KG1 (cell line): Measurements from ENCODE around the gene RNU1-2.
"Not testable (repeated sequence)": the region's sequence is repeated elsewhere in the genome, so short reads cannot be mapped to it uniquely, and the experiment has no call there.

Experiments used
- DNase-seq: peaks from one replicate; lab custom pipeline; 2025; lab: John Stamatoyannopoulos, UW

Gene RNU1-2

DNA sequence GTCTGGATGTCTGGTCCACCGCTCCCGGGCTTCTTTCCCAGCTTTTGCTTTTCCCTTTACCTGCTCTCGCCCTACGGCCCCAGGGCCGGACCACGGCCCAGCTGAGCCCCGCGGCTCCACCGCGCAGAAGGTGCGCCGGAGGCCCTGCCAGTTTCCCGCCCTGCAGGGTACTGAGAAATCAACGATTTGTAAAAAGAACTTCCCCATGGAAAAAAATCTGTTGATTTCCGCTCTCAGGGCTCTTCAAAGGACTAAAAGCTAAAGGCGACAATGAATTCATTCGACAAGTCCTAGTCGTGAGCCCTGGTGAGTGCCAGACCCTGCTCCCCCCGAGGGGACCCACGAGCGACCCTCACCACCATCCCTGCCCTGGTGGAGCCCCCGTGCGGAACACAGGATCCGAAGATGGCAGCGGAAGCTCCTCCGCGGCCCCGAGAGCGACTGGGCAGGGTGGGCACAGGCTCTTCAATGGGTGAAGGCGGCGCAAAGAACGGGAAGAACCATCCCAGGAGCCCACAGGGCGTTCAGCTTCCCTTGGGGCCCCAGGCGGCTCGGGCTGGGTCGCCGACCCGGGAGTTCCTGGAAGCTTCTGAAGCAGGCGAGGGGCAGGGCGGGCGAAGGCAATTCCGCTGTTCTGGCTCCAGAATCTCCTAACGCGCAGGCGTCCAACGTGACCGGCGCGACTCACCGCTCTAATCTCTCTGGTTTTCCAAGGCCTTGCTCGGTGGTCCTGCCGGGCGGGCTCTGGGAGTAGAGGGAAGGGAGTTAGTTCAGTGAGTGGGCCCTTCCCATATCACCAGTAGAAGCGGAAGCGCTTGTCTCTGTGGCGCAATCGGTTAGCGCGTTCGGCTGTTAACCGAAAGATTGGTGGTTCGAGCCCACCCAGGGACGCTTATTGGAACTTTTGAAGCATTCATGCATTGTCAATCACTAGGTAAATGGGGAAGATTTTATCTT, 6.6 kb upstream of the RNU1-2 start:
- no peak for DNase-seq

DNA sequence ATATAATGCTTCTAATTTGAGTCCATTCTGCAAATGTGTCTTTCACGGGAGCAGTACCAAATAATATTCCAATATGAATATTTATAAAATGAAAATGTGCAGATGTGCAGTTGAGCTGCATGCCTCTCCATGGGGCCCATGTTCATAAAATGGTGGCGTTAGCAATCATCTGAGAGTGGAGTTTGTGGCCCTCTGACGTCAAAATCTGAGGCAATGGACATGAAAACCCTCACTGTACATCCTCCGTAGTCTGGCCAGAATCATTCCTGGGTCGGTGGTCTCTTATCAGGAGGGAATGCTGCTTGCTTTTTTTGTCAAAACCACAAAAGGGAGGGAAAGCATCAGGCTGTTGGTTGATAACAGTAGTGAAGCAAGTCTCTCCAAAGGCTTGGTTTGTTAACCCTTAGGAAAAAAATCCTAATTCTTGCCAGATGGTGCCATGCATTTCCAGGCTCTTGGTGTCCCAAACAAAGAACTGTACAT, 5.2 kb upstream of the RNU1-2 start:
- DNase-seq, result not testable (repeated sequence)

DNA sequence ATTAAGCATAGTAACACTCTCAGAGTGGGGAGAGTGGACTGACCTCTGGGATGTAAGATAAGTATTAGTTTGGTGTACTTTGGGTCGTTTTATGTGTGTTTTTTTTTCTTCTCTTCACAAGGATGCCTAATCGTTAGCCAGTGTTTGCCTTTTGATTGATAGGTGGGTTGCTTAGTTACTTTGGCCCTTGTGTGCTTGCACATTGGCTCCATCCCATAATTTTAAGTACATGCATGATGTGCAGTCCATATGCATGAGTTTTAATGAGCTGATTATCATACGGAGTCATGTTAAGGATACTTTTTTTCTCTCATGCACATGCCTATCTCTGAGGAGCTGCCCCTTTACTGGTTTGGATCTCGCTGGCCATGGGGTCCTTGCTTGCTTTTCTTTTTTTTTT, 4.7 kb upstream of the RNU1-2 start:
- not testable (repeated sequence) for DNase-seq

DNA sequence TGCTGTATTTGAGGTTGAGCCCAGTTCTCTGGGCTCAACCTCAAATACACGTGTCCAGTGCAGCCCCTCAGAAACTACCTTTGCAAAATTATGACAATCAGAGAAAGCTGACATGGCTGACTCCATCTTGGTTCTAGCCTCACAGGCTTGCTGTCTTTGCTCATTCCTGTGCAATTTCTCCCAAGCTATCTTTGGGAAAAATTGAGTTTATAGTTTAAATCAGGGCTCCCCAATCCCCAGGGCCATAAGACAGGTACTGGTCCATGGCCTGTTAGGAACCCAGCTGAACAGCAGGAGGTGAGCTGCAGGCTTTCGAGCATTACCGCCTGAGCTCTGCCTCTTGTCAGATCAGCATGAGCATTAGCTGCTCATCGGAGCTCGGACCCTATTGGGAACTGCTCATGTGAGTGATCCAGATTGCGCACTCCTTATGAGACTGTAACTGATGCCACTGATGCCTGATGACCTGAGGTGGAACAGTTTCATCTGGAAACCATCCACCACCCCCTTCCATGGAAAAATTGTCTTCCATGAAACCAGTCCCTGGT, 2.7 kb upstream of the RNU1-2 start:
- not testable (repeated sequence) for DNase-seq

DNA sequence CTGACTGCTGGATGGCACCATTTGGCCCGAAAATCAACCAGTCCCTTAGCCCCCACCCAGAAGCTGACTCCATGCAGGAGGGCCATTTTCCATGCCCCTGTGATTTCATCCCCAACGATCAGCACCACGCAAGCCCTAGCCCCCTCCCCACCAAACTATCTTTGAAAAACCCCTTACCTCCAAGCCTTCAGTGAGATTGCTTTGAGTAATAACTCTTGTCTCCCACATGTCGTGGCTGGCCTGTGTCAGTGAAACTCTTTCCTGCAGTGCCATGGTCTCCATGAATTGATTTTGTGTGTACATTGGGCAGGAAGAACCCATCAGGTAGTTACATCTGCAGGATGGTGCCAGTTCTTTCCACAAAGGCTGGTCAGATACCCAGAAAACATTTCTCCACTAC, 2.0 kb upstream of the RNU1-2 start:
- DNase-seq, result not testable (repeated sequence)

DNA sequence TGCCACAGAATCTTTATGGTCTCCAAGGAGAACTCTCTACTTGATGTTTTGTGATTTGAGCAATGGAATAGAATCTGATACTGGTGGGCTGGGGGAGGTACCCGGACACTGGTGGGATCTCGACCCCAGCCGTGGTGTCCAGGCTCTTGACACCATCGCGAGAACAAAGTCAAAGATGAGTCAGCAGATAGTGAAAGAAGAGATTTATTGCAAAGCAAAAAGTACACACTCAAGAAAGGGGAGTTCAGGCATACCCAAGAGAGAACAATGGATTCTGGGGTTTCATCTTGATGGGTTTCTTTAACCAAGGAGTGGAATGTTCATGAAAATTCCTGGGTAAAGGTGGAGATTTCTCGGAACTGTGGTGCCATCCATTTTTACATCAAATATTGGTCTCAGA, 1.4 kb upstream of the RNU1-2 start:
- not testable (repeated sequence) for DNase-seq

DNA sequence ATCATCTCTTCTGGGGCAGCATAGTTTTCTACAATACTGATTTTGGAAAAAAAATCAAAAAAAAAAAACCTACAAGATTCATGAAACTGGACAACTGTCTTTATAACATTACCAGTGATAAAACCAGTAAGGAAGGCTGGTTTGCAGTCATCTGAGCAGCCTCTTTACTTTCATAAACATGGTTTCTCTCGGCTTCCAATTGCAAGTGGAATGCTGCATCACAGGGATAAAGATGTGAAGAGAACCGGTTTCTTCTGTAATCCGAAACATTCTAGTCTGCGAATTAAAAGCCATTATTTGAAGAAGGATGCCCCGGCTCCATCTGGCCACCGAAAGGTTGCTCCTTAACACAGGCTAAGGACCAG, 565 bp upstream of the RNU1-2 start:
- not testable (repeated sequence) for DNase-seq

DNA sequence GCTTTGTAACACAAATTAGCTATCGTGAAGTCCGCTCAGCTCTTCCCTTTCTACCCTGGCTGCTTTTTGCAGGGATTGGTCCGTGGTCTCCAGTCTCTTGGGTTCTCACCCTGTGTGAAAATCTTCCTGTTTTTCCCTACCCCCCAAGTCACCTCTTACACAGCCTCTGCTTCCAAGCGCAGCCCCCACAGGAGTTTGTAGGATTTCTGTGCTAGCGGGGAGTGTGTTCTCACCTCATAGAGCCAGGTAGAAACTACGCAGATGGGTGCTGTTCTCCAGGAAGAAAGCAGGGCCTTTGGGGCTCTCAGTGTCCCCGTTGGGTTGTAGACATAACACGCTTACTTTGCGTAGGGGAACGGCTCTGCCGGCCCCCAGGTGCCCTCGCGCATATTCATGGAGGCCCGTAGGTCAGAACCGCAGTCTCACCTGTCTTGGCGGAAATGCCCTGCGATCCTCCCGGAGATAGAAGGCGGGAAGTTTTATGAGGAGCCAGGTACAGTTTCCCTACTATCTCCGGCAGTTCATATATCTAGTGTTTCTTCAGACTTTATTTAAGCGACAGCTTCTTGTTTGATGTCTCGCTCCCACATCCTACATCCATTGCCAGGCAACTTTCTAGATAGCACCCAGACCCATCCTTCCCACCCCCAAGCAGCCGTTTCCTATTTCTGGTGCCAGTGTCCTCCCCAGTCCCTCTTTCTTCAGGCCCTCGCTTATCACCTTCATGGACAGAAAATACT, 706 bp downstream of the RNU1-2 start:
- not testable (repeated sequence) for DNase-seq

DNA sequence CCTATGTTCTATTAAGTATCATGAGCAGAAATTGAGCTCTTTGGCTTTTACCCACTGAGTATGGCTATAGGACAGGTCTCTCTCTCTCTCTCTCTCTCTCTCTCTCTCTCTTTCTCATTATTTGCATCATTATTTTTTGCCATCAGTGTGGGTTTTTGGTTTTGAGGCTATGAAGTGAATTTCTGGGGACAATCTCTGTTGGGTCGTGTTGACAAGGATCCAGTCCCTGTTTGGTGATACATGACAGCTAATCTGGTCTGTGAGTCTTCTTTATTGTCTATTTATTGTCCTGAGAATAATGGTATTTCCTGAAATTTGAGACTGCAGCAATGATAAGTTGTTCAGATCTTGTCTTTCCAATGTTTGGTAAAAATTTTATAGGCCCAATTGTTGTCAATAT, 1.9 kb downstream of the RNU1-2 start:
- DNase-seq, result not testable (repeated sequence)

DNA sequence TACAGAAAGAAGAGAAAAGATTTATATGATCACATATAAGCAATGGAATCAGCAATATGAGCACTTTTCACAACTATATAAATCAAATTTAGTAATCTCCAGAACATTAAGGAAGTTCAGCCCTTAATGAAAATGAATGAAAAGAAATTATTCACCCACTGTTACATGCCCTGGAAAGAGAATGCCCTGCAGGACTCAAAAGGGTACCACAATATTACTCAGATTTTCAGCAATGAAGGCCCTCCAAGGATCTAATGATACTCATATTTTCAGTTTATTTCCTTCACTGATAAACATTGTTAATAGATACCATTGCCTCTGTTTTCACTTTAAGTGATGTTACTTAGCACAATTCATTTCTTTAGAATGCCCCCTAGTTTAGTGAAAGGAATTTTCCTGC, 2.5 kb downstream of the RNU1-2 start:
- DNase-seq, result not testable (repeated sequence)

DNA sequence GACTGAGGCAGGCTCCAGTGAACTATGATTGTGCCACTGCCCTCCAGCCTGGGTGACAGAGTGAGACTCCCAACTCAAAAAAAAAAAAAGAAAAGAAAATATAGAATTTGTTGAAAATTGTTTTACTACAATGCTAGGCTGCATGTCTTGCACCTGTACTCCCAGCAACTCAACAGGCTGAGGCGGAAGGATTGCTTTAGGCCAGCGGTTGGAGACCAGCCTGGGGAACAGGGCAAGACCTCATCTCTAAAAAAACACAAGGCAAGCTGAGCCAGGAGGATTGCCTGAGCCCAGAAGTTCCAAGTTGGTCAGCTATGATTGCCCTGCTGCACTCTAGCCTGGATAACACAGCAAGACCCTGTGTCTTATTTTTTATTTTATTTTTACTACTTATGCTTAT, 3.2 kb downstream of the RNU1-2 start:
- not testable (repeated sequence) for DNase-seq

DNA sequence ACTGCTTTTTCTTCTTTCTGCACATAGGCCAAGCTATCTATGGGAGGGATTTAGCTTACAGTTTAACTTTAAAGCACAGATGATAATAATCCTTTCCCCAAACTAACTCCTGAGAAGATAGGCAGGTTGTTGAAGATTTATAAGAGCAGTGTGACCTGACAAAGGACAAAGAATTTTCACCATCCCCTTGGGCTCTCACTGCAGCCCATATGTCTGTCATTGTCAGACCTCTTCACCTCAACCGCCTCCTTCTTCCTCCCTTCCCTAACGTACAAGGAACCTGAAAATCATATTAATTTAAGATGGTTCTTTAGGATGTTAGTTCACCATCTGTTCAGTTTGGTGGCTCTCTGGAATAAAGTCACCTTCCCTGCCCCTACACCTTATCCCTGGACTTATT, 5.0 kb downstream of the RNU1-2 start:
- DNase-seq, result no peak

DNA sequence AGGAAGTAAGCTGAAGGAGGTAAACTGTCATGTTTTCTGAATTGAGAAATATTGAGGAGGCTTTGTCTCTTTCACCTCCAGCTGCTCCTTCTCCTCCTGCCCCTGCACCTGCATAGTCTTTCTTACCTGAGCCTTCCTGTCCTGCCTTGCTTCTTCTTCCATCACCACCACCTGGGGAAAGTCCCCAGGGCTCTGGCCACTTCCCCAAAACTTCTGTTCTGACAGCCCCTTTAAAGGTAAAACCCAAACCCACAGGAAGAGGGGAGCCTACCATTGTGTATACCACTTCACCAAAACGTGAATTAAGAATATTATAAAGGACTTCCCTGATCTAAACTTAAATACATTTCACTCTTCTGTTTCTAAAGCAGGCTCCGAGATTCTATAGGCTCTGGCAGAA, 5.6 kb downstream of the RNU1-2 start:
- DNase-seq, result not testable (repeated sequence)

DNA sequence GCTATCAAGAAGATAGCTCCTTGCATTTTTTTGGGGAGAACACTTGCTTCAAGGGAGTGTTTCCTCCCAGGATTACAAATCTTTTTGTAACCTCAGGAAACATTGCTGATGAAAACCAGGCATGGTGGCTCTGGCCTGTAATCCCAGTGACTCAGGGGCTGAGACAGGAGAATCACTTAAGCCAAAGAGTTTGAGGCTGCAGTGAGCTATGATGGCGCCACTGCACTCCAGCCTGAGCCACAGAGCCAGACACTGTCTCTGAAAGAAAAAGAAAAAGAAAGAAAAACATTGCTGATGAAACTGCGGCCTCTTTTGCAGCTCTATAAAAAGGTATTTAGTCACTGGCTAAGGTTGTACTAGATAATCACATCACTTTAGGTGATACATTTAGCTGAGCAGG, 7.3 kb downstream of the RNU1-2 start:
- no peak for DNase-seq

DNA sequence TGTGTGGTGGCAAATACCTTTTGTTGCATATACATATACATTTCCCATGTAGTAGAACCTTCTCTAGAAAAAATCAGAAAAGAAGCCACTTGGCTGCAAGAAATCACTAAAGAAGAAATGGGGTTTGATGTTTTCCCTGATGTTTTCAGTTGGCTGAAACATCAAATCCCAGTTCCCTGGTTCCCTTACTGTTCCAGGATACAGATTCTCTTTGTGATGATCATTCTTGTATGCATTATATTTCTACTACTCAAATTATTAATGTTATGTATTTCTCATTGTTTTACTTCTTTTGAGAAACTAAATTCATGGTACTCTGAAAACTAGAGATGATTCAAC, 7.6 kb downstream of the RNU1-2 start:
- no peak for DNase-seq

DNA sequence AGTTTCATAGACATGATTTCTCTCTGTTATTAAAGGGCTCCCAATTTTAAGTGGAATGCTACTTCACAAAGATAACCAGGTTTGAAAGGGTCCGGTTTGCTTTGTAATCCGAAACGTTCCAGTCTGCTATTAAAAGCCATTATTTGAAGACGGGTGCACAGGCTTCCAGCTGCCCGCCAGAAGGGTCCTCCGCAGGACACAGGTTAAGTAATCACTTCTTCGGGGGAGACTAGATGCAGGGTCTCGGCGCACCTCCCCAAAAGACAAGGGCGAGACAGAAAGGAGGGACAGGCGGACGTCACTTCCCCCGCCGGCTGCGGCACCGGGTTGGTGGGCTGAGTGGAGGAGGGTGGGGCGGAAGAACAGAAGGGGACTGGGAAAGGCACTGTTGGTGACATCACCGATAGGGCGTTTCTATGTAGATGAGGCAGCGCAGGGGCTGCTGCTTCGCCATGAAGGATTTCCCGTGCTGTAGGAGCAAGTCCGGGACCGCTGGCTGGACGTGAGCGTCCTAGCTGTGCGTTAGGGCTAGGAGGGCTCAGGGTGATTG, 8.9 kb downstream of the RNU1-2 start:
- DNase-seq, result peak; percentile 88

DNA sequence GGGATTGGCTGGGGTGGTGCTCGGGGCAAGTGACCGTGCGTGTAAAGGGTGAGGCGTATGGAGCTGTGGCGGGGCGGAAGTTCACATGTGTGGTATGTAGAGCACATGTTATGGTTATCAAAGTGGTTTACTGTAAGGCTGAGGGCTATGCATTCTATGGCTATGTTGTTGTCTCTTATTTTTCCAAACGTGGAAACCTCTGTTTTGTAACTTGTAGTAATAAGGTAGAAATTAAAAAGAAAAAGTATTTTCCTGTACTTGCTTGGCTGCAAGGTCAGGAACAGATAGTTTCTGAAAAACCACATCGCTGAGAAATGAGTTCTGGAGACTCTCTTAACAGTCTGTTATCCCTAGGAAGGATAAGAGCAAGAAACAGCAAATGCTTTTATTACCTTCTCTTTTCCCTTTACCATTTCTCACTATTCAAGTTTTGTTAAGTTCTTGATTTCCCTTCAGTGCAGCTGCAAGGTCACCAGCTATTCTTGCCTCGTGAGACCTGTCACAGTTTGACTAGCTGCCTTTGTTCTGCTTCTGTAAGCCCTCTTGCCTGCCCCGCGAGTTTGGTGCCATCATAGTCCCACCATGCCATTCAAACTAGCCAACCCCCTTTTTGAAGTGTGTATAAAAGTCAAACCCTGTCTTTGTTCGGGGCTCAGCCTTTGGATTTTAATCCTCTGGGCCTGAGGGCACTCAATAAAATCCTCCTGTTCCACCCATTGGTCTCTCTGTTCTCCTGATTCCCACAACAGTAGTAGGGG, 9.5 kb downstream of the RNU1-2 start:
- DNase-seq, result peak; percentile 88

DNA sequence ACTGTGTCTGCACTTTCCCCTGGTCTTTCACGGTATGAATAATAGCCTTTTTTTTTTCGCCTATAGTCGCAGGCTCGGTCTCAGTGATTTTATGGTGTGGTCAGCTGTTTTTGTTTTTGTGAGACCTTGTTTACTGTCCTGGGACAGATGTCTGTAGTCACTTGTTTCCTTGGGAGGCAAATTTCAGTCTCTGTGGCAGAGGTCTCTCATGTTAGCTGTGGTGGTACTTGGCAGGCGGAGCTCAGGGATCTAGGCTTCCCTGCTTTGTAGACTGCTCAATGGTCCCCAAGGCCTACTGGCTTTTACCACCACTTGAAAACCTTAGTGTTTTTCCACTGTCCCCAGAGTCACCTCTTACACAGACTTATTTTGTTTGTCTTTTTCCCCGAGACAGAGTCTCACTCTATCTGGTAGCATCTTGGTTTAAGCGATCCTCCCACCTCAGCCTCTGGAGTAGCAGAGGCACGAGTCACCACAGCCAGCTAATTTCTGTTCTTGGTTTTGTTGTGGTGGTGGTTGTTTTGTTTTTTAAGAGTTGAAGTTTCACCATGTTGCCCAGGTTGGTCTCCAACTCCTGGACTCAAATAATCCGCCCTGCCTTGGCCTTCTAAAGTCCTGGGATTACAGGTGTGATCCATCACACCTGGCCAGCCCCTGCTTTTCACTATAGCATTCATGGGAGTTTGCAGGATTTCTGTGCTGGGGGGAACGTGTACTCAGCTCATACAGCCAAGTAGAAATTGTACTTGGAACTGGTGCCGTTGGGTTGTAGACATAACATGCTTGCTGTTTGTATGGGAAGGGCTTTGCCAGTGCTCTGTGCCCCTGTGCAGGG, 10.3 kb downstream of the RNU1-2 start:
- DNase-seq, result no peak

DNA sequence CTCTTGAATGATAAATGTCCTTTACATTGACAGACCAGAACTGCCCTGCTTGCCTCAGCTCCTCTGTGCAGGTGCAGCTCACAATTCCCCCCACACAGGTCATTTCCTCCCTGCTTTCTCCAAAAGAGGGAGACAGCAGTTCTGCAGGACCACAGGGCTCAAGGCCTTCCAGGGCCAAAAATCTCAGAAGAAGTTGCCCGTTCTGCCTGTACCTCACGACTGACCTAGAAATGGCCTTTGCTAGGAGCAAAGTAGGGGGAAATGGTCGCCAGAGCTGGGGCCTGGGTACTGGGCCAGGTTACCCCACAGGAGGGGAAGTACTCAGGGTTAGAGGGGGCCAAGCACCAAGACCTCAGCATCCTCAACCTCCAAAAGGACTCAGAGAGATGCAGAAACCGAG, 11.1 kb downstream of the RNU1-2 start:
- DNase-seq, result no peak

DNA sequence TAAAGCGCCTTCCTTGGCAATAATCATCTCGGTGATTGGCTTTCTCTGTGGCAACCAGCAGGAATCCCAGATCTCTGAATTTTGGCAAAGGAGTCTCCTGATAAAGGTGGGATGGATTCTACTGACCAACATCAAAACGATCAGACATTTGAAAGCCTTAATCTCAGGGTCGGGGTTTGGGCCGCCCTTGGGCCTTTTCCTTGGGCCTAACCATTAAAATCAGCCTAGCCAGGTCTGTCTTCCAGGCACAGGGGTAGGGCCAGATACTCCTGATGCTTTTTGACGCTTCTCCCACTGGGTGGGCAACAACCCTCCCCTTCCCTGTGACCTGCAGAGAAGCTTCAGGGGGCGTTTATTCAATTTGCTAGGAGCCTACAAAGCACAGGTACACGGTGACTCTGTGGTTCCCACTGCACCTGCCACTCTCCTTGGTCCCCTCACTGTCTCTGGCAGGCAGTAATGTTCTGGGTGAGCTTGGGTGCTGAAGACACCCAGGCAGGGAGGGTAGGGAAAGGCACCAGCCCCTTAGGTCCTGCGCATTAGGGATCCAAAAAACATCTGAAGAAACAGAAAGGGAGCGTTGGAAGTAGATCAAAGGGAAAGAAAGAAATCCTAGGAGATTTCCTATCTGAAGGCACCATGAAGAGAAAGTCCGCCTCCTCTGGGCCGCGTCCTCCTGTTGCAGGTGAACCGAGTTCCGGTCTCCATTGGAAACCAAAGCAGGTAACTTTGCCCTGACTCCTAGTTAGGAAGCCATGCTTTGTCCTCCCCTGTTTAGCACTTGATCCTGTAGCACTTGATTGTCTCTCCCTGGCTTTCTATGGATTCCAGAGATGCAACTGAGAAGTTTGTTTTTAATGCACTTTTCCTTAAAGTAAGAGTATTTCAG, 12.3 kb downstream of the RNU1-2 start:
- no peak for DNase-seq
